Stimulated activated CD8-positive, alpha-beta memory T cell treated with anti-CD3 and anti-CD28 coated beads, Interleukin-15, amount 100 ng/mL, for 48 hours (primary cell): ENCODE data around the gene NRP1.

Experiments used
- DNase-seq, 2 donors: peaks; one replicate each; pipeline ENCODE4 v3.0.0-alpha.2; 2020; ENCODE audit warnings: low read depth in 2 of 2

The NRP1 gene

GRCh38 chr10:33186150-33186549 is 148.3 kb downstream of the NRP1 start:
- no peak for DNase-seq

GRCh38 chr10:33183655-33184054 is 150.8 kb downstream of the NRP1 start:
- DNase-seq = no peak

GRCh38 chr10:33180921-33181320 is 153.5 kb downstream of the NRP1 start:
- DNase-seq = no peak

- no peak for DNase-seq
These were observed 154.1 kb downstream of the NRP1 start for GRCh38 chr10:33180390-33180789.

GRCh38 chr10:33179067-33179466 is 155.4 kb downstream of the NRP1 start:
- DNase-seq = no peak

GRCh38 chr10:33178026-33178755 is 156.3 kb downstream of the NRP1 start:
- no peak for DNase-seq

- no peak for DNase-seq
These were observed 157.8 kb downstream of the NRP1 start for GRCh38 chr10:33176688-33177087.

GRCh38 chr10:33174674-33175434 is 159.6 kb downstream of the NRP1 start:
- no peak for DNase-seq

GRCh38 chr10:33165911-33166310 is 168.6 kb downstream of the NRP1 start:
- DNase-seq = no peak

- DNase-seq = no peak
These were observed 170.3 kb downstream of the NRP1 start for GRCh38 chr10:33164060-33164709.

GRCh38 chr10:33162248-33162575 is 172.3 kb downstream of the NRP1 start:
- no peak for DNase-seq

GRCh38 chr10:33161550-33162247 is 172.8 kb downstream of the NRP1 start:
- no peak for DNase-seq

GRCh38 chr10:33160151-33160550 is 174.3 kb downstream of the NRP1 start:
- no peak for DNase-seq

GRCh38 chr10:33157103-33157502 is 177.4 kb downstream of the NRP1 start:
- DNase-seq = no peak

- no peak for DNase-seq
These were observed 178.5 kb downstream of the NRP1 start for GRCh38 chr10:33155720-33156638.

- no peak for DNase-seq
These were observed 179.9 kb downstream of the NRP1 start for GRCh38 chr10:33154590-33154989.

- DNase-seq = no peak
These were observed 180.5 kb downstream of the NRP1 start for GRCh38 chr10:33153968-33154327.

- DNase-seq = no peak
These were observed 181.1 kb downstream of the NRP1 start for GRCh38 chr10:33153251-33153967.

- DNase-seq = no peak
These were observed 181.7 kb downstream of the NRP1 start for GRCh38 chr10:33152750-33153149.

- no peak for DNase-seq
These were observed 182.3 kb downstream of the NRP1 start for GRCh38 chr10:33152146-33152545.
